AG09309 (cell line): ENCODE measurements around the gene RASGRP2.

Source experiments
- DNase-seq: peaks from one replicate; pipeline ENCODE4 v3.0.0-alpha.2; 2010; ENCODE audit warnings: low read depth
- H3K4me3 ChIP-seq: 2 replicates; pipeline ENCODE4 v1.5.1; 2011; ENCODE audit warnings: mild to moderate bottlenecking, low read depth, low read length, moderate library complexity; ENCODE audit not compliant: control insufficient read depth
- TF ChIP-seq, protein P1 (sequence below): IDR thresholded peaks from 2 replicates; pipeline ENCODE4 v1.5.1; 2011; ENCODE audit warnings: mild to moderate bottlenecking, low read depth, low read length, inconsistent platforms; ENCODE audit not compliant: insufficient read depth, control insufficient read depth; ENCODE audit errors: missing control alignments

Gene RASGRP2

DNA sequence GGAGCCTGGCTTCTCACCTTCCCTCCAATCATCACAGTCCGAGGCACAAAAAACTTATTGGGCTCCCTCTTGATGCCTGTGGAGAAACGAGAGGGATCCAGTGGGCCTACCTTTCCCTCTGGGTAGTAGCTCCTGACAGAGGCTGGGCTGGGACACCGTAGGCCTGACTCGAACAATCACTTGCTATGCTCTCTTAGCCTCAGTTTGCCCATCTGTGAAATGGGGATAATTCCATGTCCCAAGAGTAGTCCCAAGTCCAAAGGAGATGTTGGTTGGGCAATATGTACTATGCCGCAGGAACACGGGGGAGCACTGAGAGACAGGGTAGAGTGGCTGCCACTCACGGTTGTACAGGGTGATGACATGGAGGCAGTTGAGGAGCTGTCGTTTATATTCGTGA lies 7.6 kb upstream of the RASGRP2 start:
- no peak for DNase-seq
- no peak overlapping the region for H3K4me3 ChIP-seq
- TF ChIP-seq, protein P1, sequence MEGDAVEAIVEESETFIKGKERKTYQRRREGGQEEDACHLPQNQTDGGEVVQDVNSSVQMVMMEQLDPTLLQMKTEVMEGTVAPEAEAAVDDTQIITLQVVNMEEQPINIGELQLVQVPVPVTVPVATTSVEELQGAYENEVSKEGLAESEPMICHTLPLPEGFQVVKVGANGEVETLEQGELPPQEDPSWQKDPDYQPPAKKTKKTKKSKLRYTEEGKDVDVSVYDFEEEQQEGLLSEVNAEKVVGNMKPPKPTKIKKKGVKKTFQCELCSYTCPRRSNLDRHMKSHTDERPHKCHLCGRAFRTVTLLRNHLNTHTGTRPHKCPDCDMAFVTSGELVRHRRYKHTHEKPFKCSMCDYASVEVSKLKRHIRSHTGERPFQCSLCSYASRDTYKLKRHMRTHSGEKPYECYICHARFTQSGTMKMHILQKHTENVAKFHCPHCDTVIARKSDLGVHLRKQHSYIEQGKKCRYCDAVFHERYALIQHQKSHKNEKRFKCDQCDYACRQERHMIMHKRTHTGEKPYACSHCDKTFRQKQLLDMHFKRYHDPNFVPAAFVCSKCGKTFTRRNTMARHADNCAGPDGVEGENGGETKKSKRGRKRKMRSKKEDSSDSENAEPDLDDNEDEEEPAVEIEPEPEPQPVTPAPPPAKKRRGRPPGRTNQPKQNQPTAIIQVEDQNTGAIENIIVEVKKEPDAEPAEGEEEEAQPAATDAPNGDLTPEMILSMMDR: no peak

GRCh38 chr11:64751136-64751535 lies 7.2 kb upstream of the RASGRP2 start:
- no peak for DNase-seq
- no peak overlapping the region for H3K4me3 ChIP-seq
- TF ChIP-seq, protein P1: no peak

DNA sequence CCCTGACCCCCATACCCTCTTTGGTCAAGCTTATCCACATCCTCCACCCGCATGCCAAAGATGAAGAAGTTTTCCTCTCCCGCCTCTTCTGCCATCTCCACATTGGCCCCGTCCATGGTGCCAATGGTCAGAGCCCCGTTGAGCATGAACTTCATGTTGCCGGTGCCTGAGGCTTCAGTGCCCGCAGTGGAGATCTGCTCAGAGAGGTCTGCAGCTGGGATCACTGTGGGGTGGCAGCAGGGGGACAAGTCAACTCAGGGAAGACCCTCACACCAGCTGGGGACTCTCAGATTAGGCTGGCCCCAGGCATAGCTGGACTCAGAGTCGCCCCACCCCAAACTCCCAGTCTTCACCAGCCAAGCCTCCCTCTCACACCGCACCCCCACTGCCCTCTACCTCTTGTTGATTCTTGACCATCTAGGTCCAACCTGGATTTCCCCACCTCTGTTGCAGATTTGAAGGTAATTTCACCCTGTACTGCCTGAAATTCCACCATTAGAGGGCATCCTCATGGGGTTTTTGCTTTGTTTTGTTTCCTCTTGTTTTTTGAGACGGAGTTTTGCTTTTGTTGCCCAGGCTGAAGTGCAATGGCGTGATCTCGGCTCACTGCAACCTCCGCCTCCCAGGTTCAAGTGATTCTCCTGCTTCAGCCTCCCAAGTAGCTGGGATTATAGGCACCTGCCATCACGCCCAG lies 6.6 kb upstream of the RASGRP2 start:
- H3K4me3 ChIP-seq: no peak overlapping the region
- TF ChIP-seq, protein P1: no peak
- DNase-seq: no peak

DNA sequence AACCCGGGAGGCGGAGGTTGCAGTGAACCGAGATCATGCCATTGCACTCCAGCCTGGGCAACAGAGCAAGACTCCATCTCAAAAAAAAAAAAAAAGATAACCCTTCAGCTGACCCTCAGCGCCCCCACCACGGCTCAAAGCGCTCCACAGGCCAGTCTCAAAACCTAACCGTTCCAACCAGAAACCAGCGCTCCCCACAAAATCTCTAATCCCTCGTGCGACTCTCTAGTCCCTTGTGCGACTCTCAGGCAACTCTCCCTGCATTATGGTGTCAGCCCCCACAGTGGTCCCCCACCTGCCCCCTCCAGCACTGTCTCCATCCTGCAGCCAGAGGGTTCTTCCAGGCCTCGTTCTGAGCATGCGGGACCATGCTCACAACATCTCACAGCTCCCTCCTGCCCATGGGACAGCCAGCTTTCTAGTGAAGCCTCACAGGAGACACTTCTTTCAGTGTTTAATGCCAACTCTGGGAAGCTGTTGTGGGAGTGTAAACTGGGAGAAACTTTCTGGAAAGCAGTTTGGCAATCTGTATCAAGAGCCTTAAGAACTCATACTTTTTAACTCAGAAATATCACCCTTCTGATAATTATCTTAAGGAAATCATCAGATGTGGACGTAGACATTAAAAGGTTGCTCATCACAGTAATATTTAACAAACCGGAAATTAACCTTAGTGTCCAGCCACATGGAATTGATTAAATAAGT lies 4.2 kb upstream of the RASGRP2 start:
- TF ChIP-seq, protein P1: no peak
- H3K4me3 ChIP-seq: no peak overlapping the region
- DNase-seq: peak; percentile 72

DNA sequence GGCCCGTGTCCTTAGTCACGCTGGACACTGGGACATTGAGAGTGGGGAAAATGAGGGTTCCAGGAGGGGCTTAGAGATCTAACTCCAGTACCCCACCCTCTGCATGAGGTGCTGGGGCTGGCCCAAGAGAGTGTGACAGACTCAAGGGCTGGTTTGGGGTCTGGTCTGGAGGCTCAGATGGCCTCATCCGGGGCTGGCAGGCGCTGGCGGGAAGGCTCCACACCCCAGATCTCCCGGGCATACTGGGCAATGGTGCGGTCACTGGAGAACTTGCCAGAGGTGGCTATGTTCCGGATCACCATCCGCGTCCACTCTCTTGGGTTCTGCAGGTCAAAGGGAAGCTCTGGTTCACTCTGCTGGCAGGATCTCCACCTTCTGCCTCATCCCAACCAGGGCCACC lies 2.5 kb upstream of the RASGRP2 start:
- DNase-seq: no peak
- TF ChIP-seq, protein P1: no peak
- H3K4me3 ChIP-seq: no peak overlapping the region

- DNase-seq: no peak
- no peak overlapping the region; the same call in 1 of the 2 replicates for H3K4me3 ChIP-seq
- TF ChIP-seq, protein P1: no peak
These were observed 1.8 kb upstream of the RASGRP2 start for GRCh38 chr11:64745521-64746328.
